OCI-LY1 (cell line): ENCODE results near the gene DYNLT4.

Source experiments
- H2AFZ ChIP-seq: fragments of 200-600 bp; sonication (generic), shearing (Covaris generic); 2 replicates; pipeline ENCODE4 v1.6.0; 2014; ENCODE audit warnings: antibody characterized with exemption, mild to moderate bottlenecking, low read length
- H3F3A ChIP-seq: fragments of 200-600 bp; sonication (generic), shearing (Covaris generic); 2 replicates; pipeline ENCODE4 v1.6.0; 2014; ENCODE audit warnings: mild to moderate bottlenecking, antibody characterized with exemption, low read length, moderate library complexity; ENCODE audit not compliant: insufficient read depth
- H3K27ac ChIP-seq: fragments of 200-600 bp; sonication (generic); 2 replicates; pipeline ENCODE4 v1.5.1; 2014; ENCODE audit warnings: low read length, mixed run types, mild to moderate bottlenecking, low read depth; ENCODE audit not compliant: poor library complexity, severe bottlenecking
- H3K27me3 ChIP-seq: fragments of 200-600 bp; sonication (generic); 2 replicates; pipeline ENCODE4 v1.6.0; 2014; ENCODE audit warnings: antibody characterized with exemption, mild to moderate bottlenecking, low read length, moderate library complexity; ENCODE audit not compliant: insufficient read depth
- H3K36me3 ChIP-seq: fragments of 200-600 bp; sonication (generic); 2 replicates; pipeline ENCODE4 v1.6.1; 2014; ENCODE audit warnings: mild to moderate bottlenecking, antibody characterized with exemption, low read length, moderate library complexity, mixed read lengths; ENCODE audit not compliant: insufficient read depth
- H3K4me1 ChIP-seq: fragments of 200-600 bp; sonication (generic); 2 replicates; pipeline ENCODE4 v1.5.1; 2014; ENCODE audit warnings: mild to moderate bottlenecking, low read length, moderate library complexity; ENCODE audit not compliant: insufficient read depth, severe bottlenecking
- H3K4me2 ChIP-seq: fragments of 200-600 bp; sonication (generic), shearing (Covaris generic); 2 replicates; pipeline ENCODE4 v1.6.1; 2014; ENCODE audit warnings: low read length
- H3K4me3 ChIP-seq: fragments of 200-600 bp; sonication (generic); 2 replicates; pipeline ENCODE4 v1.5.1; 2014; ENCODE audit warnings: low read length, low read depth, mild to moderate bottlenecking, mixed read lengths; ENCODE audit not compliant: poor library complexity, severe bottlenecking
- H3K79me2 ChIP-seq: fragments of 200-600 bp; shearing (Covaris generic); 2 replicates; pipeline ENCODE4 v1.6.1; 2016; ENCODE audit warnings: mixed run types, low read length, mixed read lengths; ENCODE audit not compliant: insufficient read depth
- H3K9ac ChIP-seq: fragments of 200-600 bp; sonication (generic), shearing (Covaris generic); 2 replicates; pipeline ENCODE4 v1.6.1; 2014; ENCODE audit warnings: mild to moderate bottlenecking, low read length, mixed read lengths
- H3K9me2 ChIP-seq: fragments of 200-600 bp; sonication (generic), shearing (Covaris generic); 2 replicates; pipeline ENCODE4 v1.6.1; 2014; ENCODE audit warnings: low read depth, mild to moderate bottlenecking, low read length, mixed read lengths
- H3K9me3 ChIP-seq: fragments of 200-600 bp; shearing (Covaris generic); 2 replicates; pipeline ENCODE4 v1.6.1; 2014; ENCODE audit warnings: low read length, mixed read lengths
- H4K20me1 ChIP-seq: fragments of 200-600 bp; sonication (generic), shearing (Covaris generic); 2 replicates; pipeline ENCODE4 v1.6.0; 2016; ENCODE audit warnings: mild to moderate bottlenecking, low read length; ENCODE audit not compliant: insufficient read depth
- CTCF ChIP-seq: fragments of 200-600 bp; sonication (generic), shearing (Covaris generic); IDR thresholded peaks from 2 replicates; pipeline ENCODE4 v1.5.1; 2017; ENCODE audit warnings: mild to moderate bottlenecking, antibody characterized with exemption, low read length, moderate library complexity, mixed read lengths
- EZH2 ChIP-seq: fragments of 200-600 bp; sonication (generic), shearing (Covaris generic); IDR thresholded peaks from 2 replicates; pipeline ENCODE4 v1.8.0; 2017; ENCODE audit warnings: borderline replicate concordance, mixed run types, mild to moderate bottlenecking, antibody characterized with exemption, low read length, moderate library complexity, mixed read lengths

DYNLT4 gene

GRCh38 chr1:44828841-44829440 is 21.8 kb upstream of the DYNLT4 start:
- Histone ChIP-seq H3K9me2 (no peaks in the 10 kb centered on the region), H3K36me3 (no peaks in the 10 kb centered on the region; the same call in 1 of the 2 replicates), H3K4me2 (no peak overlapping the region), H4K20me1 (no peaks in the 10 kb centered on the region), H3K9ac (no peak overlapping the region), H2AFZ (no peak overlapping the region), H3F3A (no peaks in the 10 kb centered on the region), H3K27me3 (peaks cover 10% of the 10 kb centered on the region; the same call in 1 of the 2 replicates), H3K4me1 (peaks cover 8% of the 10 kb centered on the region), H3K9me3 (no peaks in the 10 kb centered on the region), H3K27ac (no peak overlapping the region), H3K4me3 (no peak overlapping the region), H3K79me2 (no peaks in the 10 kb centered on the region)
- no peak for TF ChIP-seq CTCF
- TF ChIP-seq EZH2: no peak

GRCh38 chr1:44828003-44828651 is 21.0 kb upstream of the DYNLT4 start:
- Histone ChIP-seq H3K9me2 (no peaks in the 10 kb centered on the region), H3K4me3 (no peak overlapping the region), H3K4me1 (peaks cover 8% of the 10 kb centered on the region), H3K27ac (no peak overlapping the region), H4K20me1 (no peaks in the 10 kb centered on the region), H3K79me2 (no peaks in the 10 kb centered on the region), H3F3A (no peaks in the 10 kb centered on the region), H3K36me3 (no peaks in the 10 kb centered on the region; the same call in 1 of the 2 replicates), H3K4me2 (no peak overlapping the region), H3K9me3 (no peaks in the 10 kb centered on the region), H2AFZ (no peak overlapping the region), H3K27me3 (peaks cover 10% of the 10 kb centered on the region; the same call in 1 of the 2 replicates), H3K9ac (no peak overlapping the region)
- no peak for TF ChIP-seq EZH2
- no peak for TF ChIP-seq CTCF

- TF ChIP-seq EZH2 (no peak), CTCF (peak; percentile 70)
- Histone ChIP-seq H3K27ac (no peak overlapping the region), H3K27me3 (peaks cover 10% of the 10 kb centered on the region; the same call in 1 of the 2 replicates), H3K9ac (no peak overlapping the region), H3K9me2 (no peaks in the 10 kb centered on the region), H3K36me3 (no peaks in the 10 kb centered on the region; the same call in 1 of the 2 replicates), H3K9me3 (no peaks in the 10 kb centered on the region), H2AFZ (no peak overlapping the region), H3K4me3 (no peak overlapping the region), H4K20me1 (no peaks in the 10 kb centered on the region), H3K79me2 (no peaks in the 10 kb centered on the region), H3F3A (no peaks in the 10 kb centered on the region), H3K4me2 (no peak overlapping the region), H3K4me1 (peaks cover 8% of the 10 kb centered on the region)
These were observed 20.2 kb upstream of the DYNLT4 start for GRCh38 chr1:44827197-44828002.
